Progenitor cell of endocrine pancreas (in vitro differentiated cells): ENCODE data around the gene DBNDD2. TPM values are rescaled to one million over a fixed set of nuclear protein-coding genes. Genes with fewer than 3 reads are reported as not detected.

ENCODE experiments used
- DNase-seq: peaks from one replicate; pipeline ENCODE4 v3.0.0; 2021; ENCODE audit warnings: low spot score; ENCODE audit not compliant: unreplicated experiment
- H3K27ac Mint-ChIP-seq: 2 replicates; pipeline ENCODE4 v1.8.0; 2021; ENCODE audit warnings: mild to moderate bottlenecking, moderate library complexity, mixed read lengths
- H3K27me3 Mint-ChIP-seq: 2 replicates; pipeline ENCODE4 v1.8.0; 2021; ENCODE audit warnings: mixed read lengths
- H3K36me3 Mint-ChIP-seq: 2 replicates; pipeline ENCODE4 v1.8.0; 2022; ENCODE audit warnings: mixed read lengths; ENCODE audit not compliant: insufficient read depth
- H3K4me1 Mint-ChIP-seq: 2 replicates; pipeline ENCODE4 v1.8.0; 2021; ENCODE audit warnings: low read depth, mixed read lengths
- H3K4me3 Mint-ChIP-seq: 2 replicates; pipeline ENCODE4 v1.8.0; 2021; ENCODE audit warnings: low read depth, mild to moderate bottlenecking, moderate library complexity, mixed read lengths
- H3K9me3 Mint-ChIP-seq: 2 replicates; pipeline ENCODE4 v1.8.0; 2021; ENCODE audit warnings: low read depth, mixed read lengths
- total RNA-seq: library from RNA; stranded (reverse); gene quantifications from 2 replicates; pipeline ENCODE4 v1.2.1, GENCODE V29; 2021
- TF ChIP-seq, protein P1 (sequence below): fragments of 200-600 bp; sonication (generic); IDR thresholded peaks from one replicate; pipeline ENCODE4 v1.5.0; 2021; ENCODE audit warnings: antibody characterized with exemption, mild to moderate bottlenecking; ENCODE audit not compliant: unreplicated experiment

Gene DBNDD2
- total RNA-seq, 1 donor from 2014 or later: 23.2 TPM

DNA sequence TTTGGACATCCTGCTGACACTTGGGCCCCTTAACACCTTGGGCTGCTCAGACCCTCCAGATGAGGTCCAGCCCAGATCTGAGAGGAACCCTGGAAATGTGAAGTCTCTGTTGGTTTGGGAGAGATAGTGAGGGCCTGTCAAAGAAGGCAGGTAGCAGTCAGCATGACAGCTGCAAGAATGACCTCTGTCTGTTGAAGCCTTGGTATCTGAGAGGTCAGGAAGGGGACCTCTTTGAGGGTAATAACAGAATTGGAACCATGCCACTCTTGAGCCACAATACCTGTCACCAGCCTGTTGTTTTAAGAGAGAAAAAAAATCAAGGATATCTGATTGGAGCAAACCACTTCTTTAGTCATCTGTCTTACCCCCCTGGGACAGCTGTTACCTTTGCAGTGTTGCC lies 41.0 kb upstream of the DBNDD2 start:
- DNase-seq: no peak
- Mint-ChIP-seq H3K4me1 (peaks cover 15% of the 10 kb centered on the region), H3K9me3 (no peaks in the 10 kb centered on the region), H3K27ac (no peak overlapping the region), H3K36me3 (peaks cover 10% of the 10 kb centered on the region), H3K27me3 (no peaks in the 10 kb centered on the region), H3K4me3 (no peak overlapping the region)
- TF ChIP-seq, protein P1, sequence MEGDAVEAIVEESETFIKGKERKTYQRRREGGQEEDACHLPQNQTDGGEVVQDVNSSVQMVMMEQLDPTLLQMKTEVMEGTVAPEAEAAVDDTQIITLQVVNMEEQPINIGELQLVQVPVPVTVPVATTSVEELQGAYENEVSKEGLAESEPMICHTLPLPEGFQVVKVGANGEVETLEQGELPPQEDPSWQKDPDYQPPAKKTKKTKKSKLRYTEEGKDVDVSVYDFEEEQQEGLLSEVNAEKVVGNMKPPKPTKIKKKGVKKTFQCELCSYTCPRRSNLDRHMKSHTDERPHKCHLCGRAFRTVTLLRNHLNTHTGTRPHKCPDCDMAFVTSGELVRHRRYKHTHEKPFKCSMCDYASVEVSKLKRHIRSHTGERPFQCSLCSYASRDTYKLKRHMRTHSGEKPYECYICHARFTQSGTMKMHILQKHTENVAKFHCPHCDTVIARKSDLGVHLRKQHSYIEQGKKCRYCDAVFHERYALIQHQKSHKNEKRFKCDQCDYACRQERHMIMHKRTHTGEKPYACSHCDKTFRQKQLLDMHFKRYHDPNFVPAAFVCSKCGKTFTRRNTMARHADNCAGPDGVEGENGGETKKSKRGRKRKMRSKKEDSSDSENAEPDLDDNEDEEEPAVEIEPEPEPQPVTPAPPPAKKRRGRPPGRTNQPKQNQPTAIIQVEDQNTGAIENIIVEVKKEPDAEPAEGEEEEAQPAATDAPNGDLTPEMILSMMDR: no peak

DNA sequence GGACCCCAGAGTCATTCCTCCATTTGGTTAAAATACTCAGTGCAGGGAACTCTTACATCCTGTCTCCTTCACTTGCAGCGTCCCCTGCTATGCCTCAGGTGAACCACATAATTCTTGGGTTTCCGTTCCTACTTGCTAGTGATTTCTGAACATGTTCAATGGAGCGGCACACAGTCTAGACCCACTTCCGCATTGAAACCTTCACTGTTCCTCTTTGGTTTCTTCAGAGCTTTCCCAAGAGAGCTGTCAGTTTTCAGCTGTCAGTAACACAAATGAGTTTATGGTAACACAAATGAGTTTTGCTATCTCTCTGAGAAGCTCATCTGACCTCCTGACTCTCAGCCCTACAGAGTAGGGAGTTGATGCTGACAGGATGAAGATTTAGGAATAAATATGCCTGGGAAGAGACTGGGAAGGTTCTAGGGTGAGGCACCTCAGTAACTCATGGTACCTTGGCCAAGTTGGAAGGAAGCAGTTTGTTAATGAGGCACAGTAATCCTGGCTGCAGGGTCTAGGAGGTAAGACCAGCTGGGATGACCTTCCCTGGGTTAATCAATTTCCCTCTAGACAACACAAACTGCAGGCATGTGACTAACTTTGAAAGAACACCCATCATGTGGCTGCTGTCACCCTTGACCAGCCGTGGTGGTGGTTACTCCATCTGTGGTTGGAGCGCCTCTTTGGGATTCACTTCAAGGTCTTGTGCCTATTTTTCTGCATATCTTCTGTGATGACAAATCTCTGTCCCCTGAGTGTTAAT lies 39.7 kb upstream of the DBNDD2 start:
- TF ChIP-seq, protein P1: no peak
- peaks cover 10% of the 10 kb centered on the region for H3K36me3 Mint-ChIP-seq
- DNase-seq: no peak
- H3K9me3 Mint-ChIP-seq: no peaks in the 10 kb centered on the region
- peaks cover 4% of the 10 kb centered on the region for H3K27me3 Mint-ChIP-seq
- no peak overlapping the region for H3K27ac Mint-ChIP-seq
- H3K4me3 Mint-ChIP-seq: no peak overlapping the region
- peaks cover 11% of the 10 kb centered on the region for H3K4me1 Mint-ChIP-seq

- Mint-ChIP-seq H3K4me1 (peaks cover 4% of the 10 kb centered on the region), H3K27me3 (peaks cover 4% of the 10 kb centered on the region), H3K4me3 (no peak overlapping the region), H3K27ac (no peak overlapping the region), H3K36me3 (peaks cover 10% of the 10 kb centered on the region), H3K9me3 (no peaks in the 10 kb centered on the region)
- TF ChIP-seq, protein P1: no peak
- DNase-seq: no peak
These were observed 37.4 kb upstream of the DBNDD2 start for GRCh38 chr20:45370571-45371160.

DNA sequence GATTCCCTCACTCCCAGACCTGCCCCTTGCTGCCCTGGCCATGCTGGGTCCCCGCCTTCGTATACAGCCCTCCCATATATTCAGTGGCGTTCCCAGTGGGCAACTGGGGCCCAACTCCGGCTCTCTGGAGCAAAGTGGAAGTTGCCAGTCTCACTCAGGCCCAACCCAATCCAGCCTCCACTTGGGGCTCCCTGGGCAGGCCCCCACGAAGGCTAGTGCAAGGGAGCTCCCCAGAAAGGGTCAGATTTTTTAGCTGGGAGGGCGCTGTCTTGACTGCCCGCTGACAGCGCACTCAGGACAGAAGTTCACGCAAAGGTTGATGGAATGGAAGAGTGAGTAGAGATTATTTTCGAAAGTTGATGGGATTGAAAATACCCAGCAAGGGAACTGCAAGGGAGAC lies 35.8 kb upstream of the DBNDD2 start:
- Mint-ChIP-seq H3K27ac (peak overlapping the region; percentile 33), H3K4me3 (no peak overlapping the region), H3K9me3 (no peaks in the 10 kb centered on the region), H3K36me3 (peaks cover 8% of the 10 kb centered on the region), H3K27me3 (peaks cover 4% of the 10 kb centered on the region), H3K4me1 (peaks cover 9% of the 10 kb centered on the region)
- TF ChIP-seq, protein P1: no peak
- no peak for DNase-seq

- DNase-seq: no peak
- TF ChIP-seq, protein P1: no peak
- Mint-ChIP-seq H3K36me3 (peaks cover 8% of the 10 kb centered on the region), H3K4me1 (peaks cover 9% of the 10 kb centered on the region), H3K27ac (peak overlapping the region; percentile 33), H3K4me3 (peak overlapping the region; percentile 68), H3K9me3 (no peaks in the 10 kb centered on the region), H3K27me3 (peaks cover 4% of the 10 kb centered on the region)
These were observed 35.3 kb upstream of the DBNDD2 start for GRCh38 chr20:45372646-45373352.
